NCI-H510A (cell line): ENCODE data around the gene POLR1H.

ENCODE experiments used
- DNase-seq: peaks from one replicate; lab custom pipeline; 2025; lab: John Stamatoyannopoulos, UW

POLR1H gene

DNA sequence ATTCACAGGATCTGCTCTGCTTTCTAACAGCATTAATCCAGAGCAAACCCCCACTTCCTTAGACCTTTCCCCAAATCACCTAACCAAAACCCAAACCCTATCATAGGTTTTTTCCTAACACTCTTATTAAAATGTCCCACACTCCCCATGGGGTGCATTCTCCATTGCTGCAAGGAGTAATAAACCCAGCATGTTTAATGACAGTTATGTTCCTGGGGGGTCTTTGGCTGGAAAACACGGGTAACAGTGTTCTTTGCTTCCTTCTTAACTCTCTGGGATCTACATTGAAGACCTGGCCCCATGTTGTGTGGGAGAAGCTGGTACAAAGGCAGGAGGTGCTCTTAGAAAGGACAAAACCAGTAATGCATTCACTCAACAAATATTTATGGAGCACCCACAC is 35.8 kb downstream of the POLR1H start:
- DNase-seq, result no peak

DNA sequence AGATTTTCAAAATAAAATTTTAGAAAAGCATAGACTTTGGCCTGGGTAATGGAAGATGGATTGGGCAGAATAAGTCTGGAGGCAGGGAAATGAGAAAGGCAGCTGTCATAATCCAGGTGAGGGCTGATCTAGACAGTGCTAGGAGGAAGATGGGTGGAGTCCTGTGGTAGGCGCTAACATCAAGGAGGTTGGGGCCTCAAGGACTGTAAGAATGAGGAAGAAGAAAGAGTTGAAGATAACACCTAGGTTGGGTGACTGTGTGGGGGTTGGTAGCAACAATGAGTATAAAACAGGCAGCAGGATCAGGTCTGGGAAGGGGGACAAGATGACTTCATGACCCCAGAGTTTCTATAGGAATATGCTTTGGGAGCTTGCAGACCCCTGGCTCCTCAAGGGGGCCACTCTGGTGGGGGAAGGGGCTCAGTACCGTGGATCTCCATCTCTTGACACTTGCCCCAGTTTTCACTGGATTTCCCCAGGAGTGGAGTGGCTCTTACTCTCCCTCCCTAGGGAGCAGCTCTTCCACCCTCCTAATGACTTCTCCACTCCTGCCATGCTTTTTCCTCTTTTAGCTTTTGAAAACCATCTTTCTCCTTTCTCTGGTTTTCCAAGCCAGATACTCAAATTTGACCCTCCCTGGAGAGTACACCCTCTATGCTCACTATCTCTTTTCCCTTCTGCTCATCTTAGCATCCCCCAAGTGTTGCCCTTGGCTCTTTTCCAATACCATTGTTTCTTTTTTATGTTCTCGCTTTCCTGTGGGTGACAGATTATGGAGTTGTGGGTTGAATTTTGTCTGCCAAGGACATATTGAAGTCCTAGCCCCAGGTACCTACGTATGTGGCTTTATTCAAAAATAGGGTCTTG is 37.1 kb downstream of the POLR1H start:
- DNase-seq, result no peak

- no peak for DNase-seq
These were observed 39.1 kb downstream of the POLR1H start for GRCh38 chr6:30100154-30100553.

DNA sequence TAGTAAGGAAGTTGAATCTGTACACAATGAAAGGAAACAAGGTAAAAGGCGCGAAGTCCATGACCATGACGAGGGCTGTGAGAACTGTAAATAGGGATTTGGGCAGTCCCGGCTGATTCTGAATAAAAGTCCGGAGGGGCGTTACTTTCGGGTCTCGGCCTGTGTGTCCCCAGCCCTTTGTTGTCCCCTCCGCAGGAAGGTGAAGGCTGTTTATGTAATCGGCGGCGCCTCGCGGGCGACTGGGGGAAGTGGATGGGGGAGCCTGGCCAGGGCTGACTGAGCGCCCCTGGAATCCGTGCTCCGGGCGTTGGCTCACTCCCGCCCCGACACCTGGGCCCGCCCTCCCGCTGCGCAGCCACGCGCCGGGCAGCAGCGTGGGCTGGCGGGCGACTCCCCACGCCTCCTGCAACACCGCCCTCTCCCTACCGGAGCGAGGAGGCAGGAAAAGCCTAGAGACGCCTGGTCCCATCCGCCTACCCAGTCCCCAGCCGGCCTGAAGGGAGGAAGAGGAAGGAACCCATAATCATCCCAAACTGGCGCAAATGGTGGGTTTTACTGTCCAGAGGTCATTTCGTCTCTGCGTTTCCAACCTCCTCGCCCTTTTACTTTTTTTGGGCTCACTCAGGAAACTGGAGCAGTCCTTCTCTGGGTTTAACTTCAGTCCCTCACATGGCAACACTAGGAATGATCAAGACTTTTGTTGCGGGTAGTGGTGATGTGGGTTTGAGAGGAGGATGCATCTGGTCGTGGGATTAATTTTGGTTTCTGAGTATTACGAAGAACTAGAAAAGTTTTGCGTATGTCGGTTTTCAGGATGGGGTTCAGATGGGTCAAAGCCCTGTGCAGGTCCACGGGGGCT is 39.7 kb downstream of the POLR1H start:
- no peak for DNase-seq

DNA sequence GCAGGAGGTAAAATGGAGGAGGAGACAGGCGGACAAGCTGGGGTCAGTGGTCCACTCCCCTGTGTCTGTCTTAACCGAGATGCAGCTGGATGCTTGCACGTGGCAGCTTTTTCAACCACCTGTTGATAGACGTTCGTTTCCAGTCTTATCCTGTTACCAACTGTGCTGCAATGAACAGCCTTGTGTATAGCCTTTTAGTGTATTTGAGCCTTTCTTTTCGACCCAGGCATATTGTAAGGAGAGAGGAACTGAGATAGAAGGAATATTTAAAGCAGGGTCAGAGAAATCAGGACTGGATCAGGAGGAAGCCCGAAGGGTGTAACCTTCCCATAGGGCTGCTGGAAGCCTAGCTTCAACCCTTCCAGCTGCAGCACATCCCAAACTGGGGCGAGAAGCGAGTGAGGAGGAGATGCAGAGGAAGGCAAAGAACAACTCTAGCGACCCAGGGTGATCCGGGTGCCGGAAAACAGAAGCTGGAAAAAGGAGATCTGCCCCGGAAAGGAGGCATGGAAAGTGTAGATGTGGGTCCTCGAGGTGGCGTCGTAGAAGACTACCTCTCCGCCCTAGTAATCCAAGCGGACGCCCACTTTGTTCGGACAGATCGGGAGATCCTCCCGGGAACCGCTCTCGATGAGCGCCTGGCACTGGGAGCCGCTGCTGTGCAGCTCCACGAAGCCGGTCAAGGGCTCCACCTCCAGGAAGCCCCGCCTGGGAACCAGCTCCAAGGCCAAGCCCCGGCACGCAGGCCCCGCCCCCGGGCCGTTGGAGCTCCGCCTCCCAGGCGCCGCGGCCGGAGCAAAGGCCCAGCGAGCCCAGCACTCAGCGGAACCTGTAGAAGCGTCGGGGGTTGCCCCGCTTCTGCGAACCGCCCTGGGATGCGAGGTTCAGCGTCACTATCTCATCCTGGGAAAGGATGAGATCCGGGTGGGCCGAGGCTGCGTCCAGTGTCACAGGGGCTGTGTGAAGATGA is 40.7 kb downstream of the POLR1H start:
- DNase-seq, result no peak

DNA sequence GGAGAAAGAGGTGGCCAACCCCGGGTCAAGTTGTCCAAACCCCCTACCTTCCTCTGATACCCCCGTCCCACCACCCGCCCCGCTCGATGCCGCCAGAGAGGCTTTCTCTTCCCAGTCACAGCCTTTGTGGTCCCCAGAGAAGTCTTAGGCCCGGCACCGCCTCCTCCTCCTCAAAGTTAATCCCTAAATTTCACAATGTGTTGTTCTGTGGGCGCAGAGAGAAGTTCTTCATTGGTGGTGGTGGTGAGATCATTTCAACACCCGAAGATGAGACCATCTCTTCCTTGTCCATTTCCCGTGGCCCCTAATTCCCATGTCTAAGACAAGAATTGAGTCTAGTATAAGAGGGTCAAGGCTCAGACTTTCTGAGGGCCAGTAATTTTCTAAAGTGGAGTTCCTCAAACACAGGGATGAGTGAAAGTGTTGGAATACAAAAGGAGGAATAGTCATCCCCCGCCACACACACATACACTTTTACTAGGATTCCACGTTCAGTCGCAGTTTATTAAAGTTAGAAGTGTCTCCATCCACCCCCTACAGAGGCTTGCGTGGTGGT is 41.4 kb downstream of the POLR1H start:
- no peak for DNase-seq

DNA sequence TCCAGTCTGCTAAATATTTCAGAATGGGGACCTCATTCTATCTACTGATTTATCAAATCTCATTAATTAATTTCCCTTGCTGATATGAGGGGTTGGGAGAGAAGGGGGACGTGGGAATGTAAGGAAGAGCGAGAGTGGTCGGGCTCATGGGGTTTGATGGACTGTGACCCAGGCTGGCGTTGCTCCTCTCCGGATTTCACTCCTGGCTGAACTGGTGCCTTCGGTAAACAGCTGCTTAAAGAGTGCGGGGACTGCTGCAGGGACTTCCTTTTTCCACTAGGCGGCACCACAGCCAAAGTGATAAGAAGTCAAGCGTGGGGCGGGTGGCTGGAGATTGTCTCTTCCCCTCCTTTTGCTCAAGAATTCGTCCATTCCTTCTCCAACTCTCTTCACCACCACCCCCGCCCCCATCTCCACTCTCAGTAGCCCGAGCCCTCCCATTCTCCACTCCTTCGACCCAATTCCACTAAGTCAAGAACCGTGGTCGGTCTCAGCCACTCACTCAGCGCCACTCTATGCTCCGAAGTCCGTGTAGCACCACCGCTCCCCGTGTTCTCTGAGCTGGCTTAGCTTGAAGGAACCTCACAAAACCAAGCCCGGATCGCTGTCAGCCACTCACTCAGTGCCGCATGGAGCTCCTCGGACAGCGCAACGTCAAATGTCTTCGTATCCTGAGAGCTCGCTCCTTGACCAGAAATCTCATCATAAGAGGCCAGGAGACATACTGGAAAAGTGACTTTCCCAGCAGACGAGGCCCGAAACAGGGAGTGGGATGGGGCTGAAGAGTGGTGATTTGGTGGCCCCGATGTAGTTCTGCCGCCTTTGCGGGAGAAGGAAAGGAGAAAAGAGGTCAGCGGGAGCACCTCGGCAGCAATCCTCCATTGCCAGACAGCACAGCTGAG is 42.2 kb downstream of the POLR1H start:
- no peak for DNase-seq

- DNase-seq, result no peak
These were observed 42.8 kb downstream of the POLR1H start for GRCh38 chr6:30103872-30104179.

- no peak for DNase-seq
These were observed 43.6 kb downstream of the POLR1H start for GRCh38 chr6:30104661-30105060.

- DNase-seq, result no peak
These were observed 50.3 kb downstream of the POLR1H start for GRCh38 chr6:30111266-30111856.

DNA sequence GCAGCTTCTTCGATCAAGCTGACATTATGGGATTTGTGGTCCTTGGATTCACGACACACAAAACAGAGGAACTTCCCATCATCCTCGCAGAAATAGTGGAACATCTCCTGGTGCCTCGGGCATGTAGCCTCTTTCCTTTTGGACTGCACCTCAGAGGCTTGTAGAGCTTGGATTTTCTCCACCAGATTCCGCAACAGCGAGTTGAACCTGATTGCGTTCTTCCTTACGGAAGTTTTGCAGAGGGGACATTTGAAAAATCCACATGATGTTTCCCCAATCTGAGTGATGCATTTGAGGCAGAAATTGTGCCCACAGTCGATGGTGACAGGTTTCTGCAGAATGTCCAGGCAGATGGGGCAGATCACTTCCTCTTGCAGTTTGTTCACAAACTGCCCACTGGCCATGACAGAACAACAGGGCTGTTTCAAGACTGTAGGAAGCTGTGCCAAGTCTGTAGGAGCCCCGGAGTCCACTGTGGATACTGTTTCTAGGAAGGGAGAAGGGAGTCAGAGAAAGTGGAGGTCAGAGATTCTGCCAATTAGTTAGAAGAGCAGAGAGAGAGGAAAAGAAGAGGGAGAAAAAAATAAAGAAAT is 51.4 kb downstream of the POLR1H start:
- no peak for DNase-seq

- no peak for DNase-seq
These were observed 52.1 kb downstream of the POLR1H start, which contains the start of gene TRIM31 for GRCh38 chr6:30113003-30113759. Gene TRIM31 (minus strand): TSS chr6:30113090. CDS start chr6:30112805, 285 bp downstream.

DNA sequence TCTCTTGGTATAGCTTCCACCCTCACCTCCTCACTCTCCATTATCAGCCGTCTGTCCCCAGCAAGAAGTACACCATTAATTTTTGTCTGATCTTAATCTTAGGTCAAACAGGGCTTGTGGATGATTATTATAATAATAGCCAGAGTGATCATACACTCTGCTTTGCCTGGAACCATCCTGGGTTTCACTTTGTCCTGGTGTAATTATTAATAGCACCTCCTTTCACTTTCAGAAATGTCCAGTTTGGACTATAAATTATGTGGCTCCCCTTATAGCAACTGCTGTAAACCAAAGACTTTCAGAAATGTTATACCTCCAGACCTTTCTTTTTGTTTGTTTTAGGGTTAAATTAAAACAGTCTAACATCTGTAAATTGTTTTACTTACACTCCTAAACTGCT is 52.8 kb downstream of the POLR1H start:
- no peak for DNase-seq
